ENCODE measurements around the gene GOLGA3. TPM values are rescaled to one million over a fixed set of nuclear protein-coding genes. Genes with fewer than 3 reads are reported as not detected.

Gene GOLGA3
- total and polyA plus RNA-seq, 9 of the 15 experiments (the other 6 are each of a cell fraction or from before 2014, with no cell fraction given): 1.9 to 48.1 (median 18.4) TPM

GRCh38 chr12:132804426-132804861 is 24.2 kb downstream of the GOLGA3 start:
- FAIRE-seq (no peak), DNase-seq (ENCODE audit: extremely low read depth in 1 of 4, low spot score in 3 of 4) (peak; percentile 25 to 36 (median 30)), ATAC-seq (peak; percentile 64)
- Histone ChIP-seq H3K27ac (ENCODE audit: extremely low read depth, low read depth, low read length) (no peak overlapping the region), H3K36me3 (ENCODE audit: control insufficient read depth, insufficient read depth, low read length) (peaks cover 85% of the 10 kb centered on the region), H2AFZ (ENCODE audit: low read depth, low read length) (no peak overlapping the region), H3K9ac (ENCODE audit: insufficient read depth in 1 of 2, low read depth in 2 of 2, low read length in 2 of 2) (no peak overlapping the region), H3K4me1 (replicated peaks in 1 of 2; ENCODE audit: control insufficient read depth in 2 of 2, insufficient read depth in 2 of 2, low read length in 2 of 2) (peaks cover 0 to 16% of the 10 kb centered on the region in 2 experiments; a peak in 3 of 5 replicates), H4K20me1 (replicated peaks; ENCODE audit: control insufficient read depth, insufficient read depth, low read length) (peaks cover 24% of the 10 kb centered on the region), H3K9me3 (replicated peaks; ENCODE audit: control insufficient read depth, insufficient read depth, low read depth, low read length) (no peaks in the 10 kb centered on the region), H3K4me2 (ENCODE audit: insufficient read depth, low read length) (no peak overlapping the region), H3K27me3 (ENCODE audit: control insufficient read depth in 2 of 2, insufficient read depth in 2 of 2, low read length in 2 of 2) (no peaks in the 10 kb centered on the region), H3K4me3 (no peak overlapping the region), H3K9me1 (ENCODE audit: control insufficient read depth, insufficient read depth, low read length) (peaks cover 8% of the 10 kb centered on the region), H3K79me2 (ENCODE audit: control insufficient read depth, insufficient read depth, low read length) (peaks cover 28% of the 10 kb centered on the region)
- no TSS peak for BruUV-seq (replicated peaks)
- ChIA-PET POLR2A (no interaction called here), CTCF (ENCODE audit: low intra/inter-chr PET ratio) (no interaction called here)
- intact Hi-C loops (cut with micrococcal nuclease): no loop called here
- no peak for TF ChIP-seq CTBP1 (IDR thresholded peaks at IDR 0.05; ENCODE audit: borderline replicate concordance)
- no peak for TF ChIP-seq DMBX1 (CRISPR knock-in tag; IDR thresholded peaks at IDR 0.05; ENCODE audit: borderline replicate concordance)
- TF ChIP-seq POLR2B (IDR thresholded peaks at IDR 0.05; ENCODE audit: low read depth, partially characterized antibody): no peak
- no peak for TF ChIP-seq SMC3 (conservative IDR thresholded peaks at IDR 0.05; ENCODE audit: insufficient read depth, low read depth, low read length)
- no peak for TF ChIP-seq RHOXF2B (CRISPR knock-in tag; conservative IDR thresholded peaks at IDR 0.05)
- no peak for TF ChIP-seq CREB5 (CRISPR knock-in tag; IDR thresholded peaks at IDR 0.05)
- no peak for TF ChIP-seq SNAPC5 (CRISPR knock-in tag; IDR thresholded peaks at IDR 0.05)
- TF ChIP-seq ELK1 (CRISPR knock-in tag; IDR thresholded peaks at IDR 0.05): no peak
- no peak for TF ChIP-seq ZNF174 (CRISPR knock-in tag; IDR thresholded peaks at IDR 0.05)
- no peak for TF ChIP-seq POLR2H (tag; IDR thresholded peaks at IDR 0.05; ENCODE audit: low read depth)
- no peak for TF ChIP-seq XRCC3 (IDR thresholded peaks at IDR 0.05)
- TF ChIP-seq NELFE (IDR thresholded peaks at IDR 0.05; ENCODE audit: insufficient read depth, insufficient read length): no peak
- no peak for TF ChIP-seq USF1 (CRISPR knock-in tag; IDR thresholded peaks at IDR 0.05)
- no peak for TF ChIP-seq ESRRA (IDR thresholded peaks at IDR 0.05; ENCODE audit: borderline replicate concordance, low read depth)
- TF ChIP-seq TAF9B (IDR thresholded peaks at IDR 0.05; ENCODE audit: partially characterized antibody): no peak
- 70% methylated on average over 4 of the region's 16 CpGs for WGBS (ENCODE audit: insufficient coverage, low coverage, missing lambda C conversion rate)
- in situ Hi-C loops (cut with MboI): no loop called here
